HG02852 (cell line): Measurements from ENCODE around the gene LPCAT1.
"Not testable (repeated sequence)": the region's sequence is repeated elsewhere in the genome, so short reads cannot be mapped to it uniquely, and the experiment has no call there.

Experiments
- ATAC-seq: cut with Tn5 transposase; IDR thresholded peaks from one replicate; pipeline ENCODE4 v1.9.1; 2021; ENCODE audit warnings: mild to moderate bottlenecking, moderate library complexity; ENCODE audit not compliant: unreplicated experiment

LPCAT1 gene

GRCh38 chr5:1523480-1523792, 324 bp downstream of the LPCAT1 start:
- ATAC-seq = peak; percentile 30

GRCh38 chr5:1522601-1523479, 920 bp downstream of the LPCAT1 start:
- no peak for ATAC-seq

- no peak for ATAC-seq
Observed at GRCh38 chr5:1521671-1522600, 1.8 kb downstream of the LPCAT1 start.

GRCh38 chr5:1520791-1521453, 2.8 kb downstream of the LPCAT1 start:
- no peak for ATAC-seq

- no peak for ATAC-seq
Observed at GRCh38 chr5:1519631-1520210, 4.0 kb downstream of the LPCAT1 start.

- no peak for ATAC-seq
Observed at GRCh38 chr5:1517838-1518237, 5.9 kb downstream of the LPCAT1 start.

- ATAC-seq = no peak
Observed at GRCh38 chr5:1516615-1517601, 6.9 kb downstream of the LPCAT1 start.

GRCh38 chr5:1515921-1516571, 7.7 kb downstream of the LPCAT1 start:
- no peak for ATAC-seq

- ATAC-seq = no peak
Observed at GRCh38 chr5:1515311-1515920, 8.3 kb downstream of the LPCAT1 start.

- ATAC-seq = not testable (repeated sequence)
Observed at GRCh38 chr5:1514819-1515310, 8.9 kb downstream of the LPCAT1 start.

- no peak for ATAC-seq
Observed at GRCh38 chr5:1514027-1514818, 9.5 kb downstream of the LPCAT1 start.

- no peak for ATAC-seq
Observed at GRCh38 chr5:1513326-1514026, 10.3 kb downstream of the LPCAT1 start.

- ATAC-seq = no peak
Observed at GRCh38 chr5:1512541-1513291, 11.0 kb downstream of the LPCAT1 start.

- ATAC-seq = no peak
Observed at GRCh38 chr5:1511651-1512540, 11.9 kb downstream of the LPCAT1 start.

GRCh38 chr5:1511048-1511447, 12.7 kb downstream of the LPCAT1 start:
- ATAC-seq = no peak

- no peak for ATAC-seq
Observed at GRCh38 chr5:1510631-1511030, 13.1 kb downstream of the LPCAT1 start.
